NCI-H446 (cell line): ENCODE results near the gene ZSCAN1.

Source experiments
- DNase-seq, 2 experiments: peaks; one replicate each; lab custom pipeline; 2025; lab: John Stamatoyannopoulos, UW

The ZSCAN1 gene

DNA sequence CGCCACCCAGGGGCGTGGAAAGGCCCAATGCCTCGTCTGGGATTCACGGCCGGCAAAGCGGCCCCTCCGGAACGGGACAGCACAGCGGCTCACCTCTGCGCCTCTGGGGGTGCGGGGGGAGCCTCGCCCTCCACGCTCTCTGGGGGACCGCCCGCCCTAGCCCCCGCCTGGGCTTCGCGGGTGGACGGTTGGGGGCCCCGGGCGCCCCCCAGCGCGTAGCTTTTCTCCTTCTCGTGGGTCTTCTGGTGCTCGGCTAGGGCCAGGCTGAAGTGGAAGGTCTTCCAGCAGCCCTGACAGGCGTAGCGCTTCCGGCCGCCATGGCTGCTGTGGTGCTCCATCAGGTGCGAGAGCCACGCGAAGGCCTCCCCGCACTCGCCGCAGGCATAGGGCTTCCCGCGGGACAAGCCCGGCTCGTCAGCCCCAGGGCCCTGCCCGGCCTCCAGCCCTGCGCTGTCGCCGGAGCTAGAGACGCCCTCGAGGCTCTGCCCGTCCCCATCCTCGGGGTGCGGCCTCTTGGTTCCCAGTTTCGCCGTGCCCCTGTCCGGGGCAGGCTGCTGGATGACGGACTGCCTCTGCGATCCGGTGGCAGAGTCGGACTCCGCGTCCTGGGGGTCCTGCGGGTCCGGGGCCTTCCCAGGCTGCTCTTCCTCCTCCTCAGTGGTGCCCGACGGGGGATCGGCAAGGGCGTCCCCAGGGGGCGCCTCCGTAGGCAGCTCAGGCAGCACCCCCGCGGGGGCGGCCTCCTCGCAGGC, 50.9 kb downstream of the ZSCAN1 start:
- DNase-seq, result no peak

DNA sequence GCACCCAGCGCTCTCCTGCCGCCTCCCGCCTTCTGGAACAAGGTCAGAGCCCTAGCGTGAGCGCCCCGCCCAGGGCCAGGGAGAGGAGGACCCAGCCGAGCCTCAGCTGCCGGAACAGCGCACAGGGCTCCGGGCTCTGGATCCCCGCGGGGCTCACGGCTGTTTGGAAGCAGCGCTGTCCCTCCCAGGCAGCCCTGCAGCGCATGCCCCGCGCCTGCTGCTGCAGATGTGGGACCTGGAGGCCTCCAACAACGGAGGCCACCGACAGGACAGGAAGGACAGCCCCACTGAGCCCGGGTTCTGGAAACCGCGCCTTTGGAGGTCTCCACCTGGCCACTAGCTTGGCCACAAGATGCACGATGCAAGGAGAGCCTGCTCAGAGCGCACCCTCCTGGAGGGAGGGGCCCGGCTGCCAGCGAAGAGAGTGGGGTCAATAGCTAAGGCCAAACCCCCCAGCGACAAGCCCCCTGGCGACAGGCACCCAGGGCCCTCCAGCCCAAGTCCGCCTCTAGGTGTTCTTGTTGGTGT, 51.6 kb downstream of the ZSCAN1 start:
- DNase-seq, result no peak

DNA sequence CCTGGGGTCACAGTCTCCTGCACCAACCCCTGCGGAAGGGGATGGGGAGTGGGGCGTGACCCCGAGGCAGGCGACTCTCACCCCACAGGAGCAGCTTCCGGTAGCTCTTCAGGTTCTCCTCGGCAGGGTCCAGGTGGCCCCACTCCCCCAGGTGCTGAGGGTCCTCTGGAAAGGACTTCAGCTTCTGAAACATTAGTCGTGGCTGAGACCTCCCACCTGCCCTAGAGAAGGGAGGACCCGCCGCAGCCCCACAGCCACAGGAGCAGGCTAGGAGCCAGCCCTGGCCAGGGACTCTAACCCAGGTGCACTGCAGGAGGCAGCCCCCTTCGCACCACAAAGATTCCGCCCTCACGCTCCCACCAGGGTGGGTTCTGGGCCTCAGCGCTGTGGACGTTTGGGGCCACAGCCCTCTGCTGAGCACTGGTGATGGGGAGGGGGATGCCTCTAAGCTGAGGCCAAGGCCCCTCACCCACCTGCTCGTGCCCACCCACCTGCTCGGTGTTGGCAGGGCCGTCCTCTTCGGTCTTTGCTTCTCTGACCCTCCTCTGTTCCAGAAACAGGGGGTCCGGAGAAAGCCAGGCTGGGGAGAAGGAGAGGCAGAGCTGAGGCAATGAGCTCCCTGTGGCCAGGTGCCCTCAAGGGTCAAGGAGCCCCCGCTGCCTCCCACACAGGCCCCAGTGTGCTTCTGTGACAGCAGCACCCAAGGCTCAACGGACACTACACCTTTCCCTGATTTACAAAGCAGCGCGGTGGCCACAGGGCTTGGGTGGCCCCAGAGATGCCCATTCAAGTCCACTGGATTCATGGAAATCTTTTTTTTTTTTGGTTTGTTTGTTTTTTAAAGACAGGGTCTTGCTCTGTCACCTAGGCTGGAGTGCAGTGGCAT, 53.2 kb downstream of the ZSCAN1 start:
- no peak for DNase-seq

DNA sequence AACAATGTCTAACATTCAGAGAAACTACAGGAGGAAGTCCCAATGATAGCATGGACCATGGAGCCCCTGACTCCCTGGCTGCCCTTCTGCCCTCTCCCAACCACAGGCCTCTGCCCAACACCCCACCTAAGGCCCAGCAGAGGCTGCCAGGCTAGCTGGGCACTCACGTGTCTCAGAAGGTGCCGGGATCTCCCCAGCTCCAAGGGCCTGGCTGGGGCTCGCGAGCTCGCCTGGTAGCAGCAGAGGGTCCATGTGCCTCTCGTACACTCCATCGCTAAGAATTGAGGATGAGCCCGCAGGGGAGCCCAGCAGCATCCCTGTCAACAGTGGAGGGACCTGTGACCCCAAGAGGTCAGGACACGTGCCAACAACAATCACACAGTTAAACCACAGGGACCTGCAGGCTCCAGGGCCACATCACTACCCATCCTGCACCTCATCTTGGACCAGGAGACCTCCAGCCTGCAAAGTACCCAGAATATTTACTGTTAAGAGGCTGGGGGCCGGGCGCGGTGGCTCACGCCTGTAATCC, 54.8 kb downstream of the ZSCAN1 start:
- DNase-seq, result no peak

DNA sequence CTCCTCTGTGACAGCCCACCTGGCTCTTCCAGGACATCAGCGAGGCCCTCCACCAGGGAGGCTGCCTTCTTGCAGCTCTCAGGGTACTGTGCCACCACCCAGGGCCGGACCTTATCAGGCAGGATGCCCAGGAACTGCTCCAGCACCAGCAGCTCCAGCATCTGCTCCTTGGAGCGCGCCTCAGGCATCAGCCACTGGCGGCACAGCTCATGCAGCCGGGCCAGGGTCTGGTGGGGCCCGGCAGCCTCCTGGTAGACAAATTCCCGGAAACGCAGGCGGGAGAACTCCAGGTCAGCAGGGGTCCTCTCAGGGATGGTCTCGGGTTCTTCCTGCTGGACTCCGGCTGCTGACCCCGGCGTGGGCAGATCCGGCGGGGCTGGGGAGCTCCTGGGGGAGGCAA, 56.0 kb downstream of the ZSCAN1 start:
- no peak for DNase-seq

DNA sequence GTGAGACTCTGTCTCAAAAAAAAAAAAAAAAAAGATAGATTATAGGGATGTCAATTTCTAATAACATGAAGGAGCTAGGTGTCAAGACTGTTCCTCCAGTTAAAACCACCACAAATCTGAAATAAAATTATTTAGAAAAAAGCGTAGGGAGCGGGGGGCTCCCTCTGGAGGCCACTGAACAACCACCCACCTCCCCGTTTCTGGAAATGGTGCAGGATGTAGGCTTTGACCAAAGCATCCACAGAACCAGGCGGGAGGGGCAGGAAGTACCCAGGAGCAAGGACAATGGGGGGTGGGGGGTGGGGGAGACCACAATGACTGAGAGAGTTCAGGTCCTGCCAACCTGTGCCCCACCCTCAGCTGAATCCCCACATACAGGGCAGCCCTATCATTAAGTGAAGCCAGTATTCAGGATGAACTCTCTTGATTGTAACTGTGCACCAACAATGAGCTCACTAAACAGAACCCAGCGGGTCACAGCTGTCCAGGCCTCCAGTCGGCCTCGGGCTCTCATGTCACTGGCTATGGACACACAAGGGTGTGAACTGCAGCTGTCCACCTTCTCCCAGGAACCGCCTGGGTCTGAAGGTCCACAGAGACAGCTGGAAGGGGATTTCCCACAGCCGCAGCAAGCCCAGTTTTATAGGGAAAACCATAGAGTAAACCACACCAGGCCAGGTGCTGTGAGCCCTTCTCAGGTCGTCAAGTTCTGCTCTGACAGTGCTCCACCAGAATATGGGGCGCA, 57.6 kb downstream of the ZSCAN1 start:
- no peak for DNase-seq

DNA sequence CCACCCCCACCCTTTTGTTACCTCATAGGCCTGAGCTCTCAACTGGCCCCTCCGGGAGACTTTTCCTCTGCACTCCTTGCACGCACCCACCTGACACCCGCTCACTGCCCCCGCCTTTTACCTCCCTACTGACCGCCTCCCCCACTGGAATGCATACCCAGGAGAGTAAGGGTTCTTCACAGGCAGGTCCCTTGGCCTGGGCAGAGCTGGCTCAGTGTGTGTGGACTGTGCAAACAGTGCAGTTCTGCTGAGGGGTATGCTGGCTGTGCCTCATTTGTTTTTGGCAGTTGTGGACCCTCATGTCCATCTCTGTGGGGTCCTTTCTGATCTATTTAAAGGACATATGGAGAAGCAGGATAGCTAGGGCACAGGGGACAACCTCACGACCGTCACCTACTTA, 59.2 kb downstream of the ZSCAN1 start:
- no peak for DNase-seq

DNA sequence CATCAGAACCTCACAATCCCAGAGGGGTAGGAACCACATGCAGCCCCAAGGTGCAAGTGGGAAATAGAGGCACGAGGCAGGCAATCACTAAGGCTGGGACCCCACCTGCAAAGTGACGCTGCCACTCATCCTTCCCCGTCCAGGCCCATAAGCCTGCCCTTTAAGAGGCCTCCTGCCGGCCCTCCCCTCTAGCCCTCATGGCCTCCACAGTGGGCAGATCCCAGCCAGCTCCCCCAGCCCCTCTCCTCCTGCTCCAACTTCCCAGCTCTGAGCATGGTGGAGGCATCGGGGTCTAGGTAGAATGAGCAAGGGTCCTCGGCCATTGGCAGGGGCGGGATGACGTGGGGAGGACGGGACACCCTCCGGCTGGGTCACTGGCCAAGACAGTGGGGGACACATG, 61.5 kb downstream of the ZSCAN1 start:
- DNase-seq, result no peak

DNA sequence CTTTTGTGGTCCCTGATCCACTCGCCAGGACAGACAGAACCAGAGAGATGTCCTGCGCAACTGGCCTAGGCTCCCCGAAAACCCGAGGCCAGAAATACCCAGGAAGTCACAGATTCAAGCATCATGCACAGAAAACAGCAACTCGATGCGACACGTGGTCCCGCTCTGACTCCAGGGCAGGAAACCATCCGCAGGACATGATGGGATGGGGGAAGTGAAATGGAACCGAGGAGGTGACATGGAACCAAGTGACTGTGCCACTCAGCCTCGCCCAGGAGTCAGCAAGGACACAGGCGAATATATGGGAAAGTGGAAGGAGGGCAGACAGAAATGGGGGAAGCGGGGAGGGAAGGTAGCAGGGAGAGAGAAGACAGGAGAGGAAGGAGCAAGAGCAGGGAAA, 63.1 kb downstream of the ZSCAN1 start:
- no peak for DNase-seq

DNA sequence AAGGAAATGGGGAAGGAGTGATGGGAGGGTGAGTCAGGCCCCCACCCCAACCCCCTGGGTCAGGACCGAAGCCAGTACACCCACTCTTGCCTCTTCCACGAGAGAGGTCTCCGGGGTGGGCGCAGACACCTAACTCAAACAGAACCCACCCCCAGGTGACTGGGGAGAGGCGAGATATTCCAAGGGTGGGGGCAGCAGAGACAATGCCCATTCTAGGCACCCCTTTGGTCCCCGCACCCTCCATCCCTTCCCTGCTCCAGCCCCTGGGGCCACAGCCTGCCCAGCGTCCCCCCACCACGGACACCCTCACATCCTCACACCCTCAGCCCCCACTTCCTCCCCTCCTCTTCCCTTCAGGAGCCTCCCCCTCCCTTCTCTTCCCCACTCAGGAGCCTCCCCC, 63.5 kb downstream of the ZSCAN1 start:
- no peak for DNase-seq

DNA sequence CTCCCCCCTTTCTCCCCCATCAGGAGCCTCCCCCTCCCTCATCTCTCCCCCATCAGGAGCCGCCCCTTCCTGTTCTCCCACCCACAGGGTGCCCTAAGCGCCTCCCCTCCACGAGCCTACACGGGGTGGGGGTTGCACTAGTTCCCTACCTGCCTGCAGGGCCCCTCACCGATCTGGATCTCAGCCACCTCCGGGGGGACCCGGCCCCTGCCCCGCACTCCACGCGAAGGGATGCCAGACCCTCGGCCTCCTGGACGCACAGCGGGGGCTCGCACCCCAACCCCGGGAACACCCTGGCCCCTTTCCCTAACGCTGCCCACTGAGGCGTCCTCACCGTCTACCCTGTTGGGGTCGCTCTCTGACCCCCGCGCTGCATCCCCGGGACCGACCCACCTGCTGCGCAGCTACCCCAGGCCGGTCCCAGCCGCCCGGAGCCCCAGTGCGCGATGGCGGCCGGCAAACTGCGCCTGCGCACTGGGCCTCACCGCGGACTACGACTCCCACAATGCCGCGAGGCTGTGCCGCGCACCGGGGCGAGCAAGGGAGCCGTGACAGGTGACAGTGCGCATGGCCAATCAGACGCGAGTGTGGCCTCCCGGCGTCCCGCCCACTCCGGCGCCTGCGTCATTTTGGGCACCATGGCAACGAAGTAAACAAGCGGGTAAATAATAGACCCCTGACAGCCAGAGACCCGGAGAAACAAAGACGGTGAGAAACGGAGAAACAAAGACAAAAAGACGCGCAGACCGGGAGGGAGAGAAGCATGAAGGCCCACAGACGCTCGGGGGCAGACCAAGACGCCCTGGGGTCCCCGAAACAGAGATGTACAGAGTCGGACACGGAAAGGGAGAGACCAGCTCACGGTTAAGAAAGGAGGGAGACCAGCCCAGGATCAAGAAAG, 64.2 kb downstream of the ZSCAN1 start, which contains the start of gene ZSCAN18:
TSS of gene ZSCAN18 (minus strand) at position 451 of the 901 bp plus-strand sequence. CDS start 7,964 bp downstream, outside the sequence.
- peak; percentile 12 to 71 for DNase-seq

DNA sequence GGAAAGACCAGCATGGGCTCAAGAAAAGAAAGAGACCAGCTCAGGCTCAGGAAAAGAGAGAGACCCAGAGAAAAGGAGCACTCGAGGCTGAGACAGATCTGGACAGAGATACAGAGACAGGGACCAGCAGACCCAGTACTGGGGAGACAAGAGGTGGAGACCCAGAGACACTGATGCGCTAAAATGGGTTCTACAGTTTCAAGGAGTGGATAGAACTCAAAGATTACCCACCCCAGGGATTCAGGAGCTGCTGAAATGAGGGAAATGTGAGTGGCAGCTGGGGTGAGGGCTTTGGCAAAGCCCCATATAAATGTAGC, 64.8 kb downstream of the ZSCAN1 start:
- DNase-seq, result no peak
